ENCODE measurements around the gene ABHD11. TPM values are rescaled to one million over a fixed set of nuclear protein-coding genes. Genes with fewer than 3 reads are reported as not detected.

ABHD11 gene
- 11.6 and 19.6 TPM in 2 replicates for total RNA-seq

GRCh38 chr7:73738612-73739386 lies at the start of gene ABHD11:
TSS of gene ABHD11 (minus strand) at chr7:73738802. CDS start at chr7:73738770, 32 bp downstream.

GRCh38 chr7:73770002-73770859 lies 31.6 kb upstream of the ABHD11 start, which contains the start of gene CLDN3:
TSS of gene CLDN3 (minus strand) at chr7:73770270. CDS start at chr7:73770049, 221 bp downstream.

GRCh38 chr7:73718905-73719805 lies 19.4 kb downstream of the ABHD11 start, which contains the start of gene STX1A:
TSS of gene STX1A (minus strand) at chr7:73719669. CDS start at chr7:73719631, 38 bp downstream.

Other genes with a start within 250 kb of the ABHD11 start
- 50.4 and 61.8 TPM in 2 replicates for gene BAZ1B, start 216.5 kb downstream of the ABHD11 start, total RNA-seq
- 20.2 and 26.0 TPM in 2 replicates for gene BCL7B, start 181.1 kb downstream of the ABHD11 start, total RNA-seq
- gene TBL2, start 160.2 kb downstream of the ABHD11 start, total RNA-seq: 66.2 and 135 TPM in 2 replicates
- gene MLXIPL, start 114.3 kb downstream of the ABHD11 start, total RNA-seq: 0.66 TPM in 1 of 2 replicates, not detected in the other
- 6.4 and 12.2 TPM in 2 replicates for gene VPS37D, start 71.0 kb downstream of the ABHD11 start, total RNA-seq
- 2.2 and 3.8 TPM in 2 replicates for gene DNAJC30, start 55.3 kb downstream of the ABHD11 start, total RNA-seq
- 41.0 and 54.8 TPM in 2 replicates for gene BUD23, start 55.2 kb downstream of the ABHD11 start, total RNA-seq
- gene STX1A, start 19.1 kb downstream of the ABHD11 start, total RNA-seq: 16.3 and 20.3 TPM in 2 replicates
- gene CLDN3, start 31.5 kb upstream of the ABHD11 start, total RNA-seq: 0.33 TPM in 1 of 2 replicates, not detected in the other
- 1.3 and 1.7 TPM in 2 replicates for gene CLDN4, start 92.2 kb upstream of the ABHD11 start, total RNA-seq
- gene METTL27, start 103.7 kb upstream of the ABHD11 start, total RNA-seq: 7.1 and 36.6 TPM in 2 replicates
- gene TMEM270, start 122.4 kb upstream of the ABHD11 start, total RNA-seq: 0.17 TPM in 1 of 2 replicates, not detected in the other